Iris pigment epithelial cell (primary cell): ENCODE results near the gene TMEM161B.
A peak's percentile ranks its signal among the peaks of the same experiment; 100 is the strongest.
"Not testable (repeated sequence)": the region's sequence is repeated elsewhere in the genome, so short reads cannot be mapped to it uniquely, and the experiment has no call there.

Experiments
- DNase-seq: peaks from one replicate; pipeline ENCODE4 v3.0.0-alpha.2; 2011; ENCODE audit warnings: low read depth

TMEM161B gene

DNA sequence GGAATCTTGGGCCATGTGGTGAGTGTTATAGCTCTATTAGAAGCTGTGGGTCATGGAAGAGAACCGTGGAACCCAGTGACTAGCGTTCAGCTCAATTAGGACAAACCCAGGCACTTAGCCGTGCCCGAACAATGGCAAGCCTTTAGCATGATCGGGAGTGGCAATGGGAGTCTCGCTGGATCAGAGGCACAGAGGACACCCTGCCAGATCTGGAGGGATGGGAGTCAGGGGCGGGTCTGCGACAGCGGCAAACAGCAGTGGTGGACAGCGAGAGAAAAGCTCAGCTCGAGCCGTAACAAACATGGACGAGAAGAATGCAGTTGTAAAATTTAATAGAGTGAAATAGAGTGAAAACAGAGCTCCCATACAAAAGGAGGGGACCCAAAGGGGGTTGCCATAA lies 91.2 kb downstream of the TMEM161B start:
- not testable (repeated sequence) for DNase-seq

DNA sequence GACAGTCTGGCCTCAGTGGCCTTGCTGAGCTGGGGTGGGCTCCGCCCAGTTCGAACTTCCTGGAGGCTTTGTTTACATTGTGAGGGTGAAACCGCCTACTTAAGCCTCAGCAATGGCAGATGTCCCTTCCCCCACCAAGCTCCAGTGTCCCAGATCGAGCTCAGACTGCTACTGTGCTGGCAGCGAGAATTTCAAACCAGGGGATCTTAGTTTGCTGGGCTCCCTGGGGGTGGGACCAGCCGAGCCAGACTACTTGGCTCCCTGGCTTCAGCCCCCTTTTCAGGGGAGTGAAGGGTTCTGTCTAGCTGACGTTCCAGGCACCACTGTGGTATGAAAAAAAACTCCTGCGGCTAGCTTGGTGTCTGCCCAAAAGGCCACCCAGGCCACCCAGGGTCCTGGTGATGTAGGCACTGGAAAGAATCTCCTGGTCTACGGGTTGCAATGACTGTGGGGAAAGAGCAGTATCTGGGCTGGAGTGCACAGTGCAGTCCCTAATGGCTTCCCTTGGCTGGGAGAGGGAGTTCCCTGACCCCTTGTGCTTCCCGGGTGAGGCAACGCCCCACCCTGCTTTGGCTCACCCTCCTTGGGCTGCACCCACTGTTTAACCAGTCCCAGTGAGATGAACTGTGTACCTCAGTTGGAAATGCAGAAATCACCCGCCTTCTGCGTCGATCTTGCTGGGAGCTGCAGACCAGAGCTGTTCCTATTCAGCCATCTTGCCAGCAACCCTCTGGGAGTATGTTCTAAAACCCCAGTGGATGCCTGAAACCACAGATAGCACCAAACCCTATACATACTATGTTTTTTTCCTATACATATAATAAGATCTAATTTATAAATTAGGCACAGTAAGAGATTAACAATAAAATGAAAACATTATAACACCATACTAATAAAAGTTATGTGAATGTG lies 95.5 kb downstream of the TMEM161B start:
- peak; percentile 11 for DNase-seq

DNA sequence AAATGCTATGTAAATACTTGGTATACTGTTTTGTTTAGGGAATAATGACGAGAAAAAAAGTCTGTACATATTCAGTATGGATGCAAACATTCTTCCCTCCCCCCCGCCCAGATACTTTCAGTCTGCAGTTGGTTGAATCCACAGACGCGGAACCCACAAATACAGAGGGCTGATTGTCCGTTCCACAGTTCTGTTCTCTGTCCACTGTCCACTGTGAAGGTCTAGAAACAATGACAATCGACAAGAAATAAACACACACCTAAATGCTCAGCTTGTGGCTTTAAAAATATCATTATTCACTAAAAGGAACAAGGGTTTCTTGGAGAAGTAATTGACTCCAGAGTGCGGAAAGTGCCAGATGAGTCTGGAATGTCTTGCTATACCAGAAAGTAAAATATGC lies 109.1 kb downstream of the TMEM161B start:
- DNase-seq = no peak

DNA sequence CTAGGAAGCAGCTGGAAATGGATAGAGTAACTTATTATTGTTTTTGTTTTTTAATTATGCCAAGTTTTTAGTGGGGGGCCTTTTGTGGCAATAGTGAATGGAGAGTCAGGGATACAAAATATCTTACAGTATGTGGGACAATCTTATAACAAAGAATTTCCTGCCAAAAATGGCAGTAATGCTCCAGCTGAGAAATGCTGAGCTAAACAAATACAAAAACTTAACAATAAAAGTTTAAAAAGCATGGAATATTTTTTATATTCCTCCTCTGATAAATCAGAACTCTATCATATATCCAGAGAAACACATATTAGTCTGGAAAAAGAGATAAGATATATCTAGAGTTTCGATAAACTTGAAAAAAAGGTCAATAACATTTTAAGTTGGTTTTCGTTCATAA lies 110.6 kb downstream of the TMEM161B start:
- DNase-seq = no peak

DNA sequence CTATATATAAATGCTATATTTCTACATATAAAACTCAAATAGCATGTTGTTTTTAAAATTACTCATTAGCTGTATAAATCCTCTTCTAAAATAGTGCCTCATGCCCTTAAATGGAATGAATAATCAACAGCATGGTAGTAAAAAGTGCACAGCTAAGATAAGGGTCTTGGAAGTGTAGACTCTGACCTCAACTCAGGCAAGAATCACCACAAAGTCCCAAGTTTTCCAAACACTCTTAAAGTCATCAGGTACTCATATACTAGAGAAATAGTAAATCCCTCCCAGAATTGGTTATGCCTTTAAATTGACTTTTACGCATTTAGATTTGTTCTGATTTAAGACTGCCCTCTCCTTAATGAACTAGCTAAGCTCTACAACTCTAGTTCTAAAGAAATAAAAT lies 113.8 kb downstream of the TMEM161B start:
- DNase-seq = no peak

DNA sequence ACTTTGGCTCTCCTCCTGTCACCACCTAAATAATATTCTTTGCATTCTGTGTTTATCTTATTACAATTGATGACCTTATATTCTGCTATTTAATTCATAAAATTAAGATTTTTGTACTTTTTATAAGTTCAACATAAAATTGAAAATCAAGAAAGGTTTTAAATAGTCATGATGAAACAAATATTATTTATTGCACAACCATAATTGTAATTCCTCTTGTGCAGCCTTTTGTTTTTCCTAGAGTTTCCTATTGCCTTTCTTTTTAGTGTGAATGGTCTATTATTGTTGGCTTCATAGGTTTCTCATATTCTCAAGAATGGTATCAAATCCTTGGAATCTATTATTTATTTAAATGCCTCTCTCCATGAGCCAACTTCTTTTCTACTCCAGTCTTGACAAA lies 117.9 kb downstream of the TMEM161B start:
- no peak for DNase-seq

DNA sequence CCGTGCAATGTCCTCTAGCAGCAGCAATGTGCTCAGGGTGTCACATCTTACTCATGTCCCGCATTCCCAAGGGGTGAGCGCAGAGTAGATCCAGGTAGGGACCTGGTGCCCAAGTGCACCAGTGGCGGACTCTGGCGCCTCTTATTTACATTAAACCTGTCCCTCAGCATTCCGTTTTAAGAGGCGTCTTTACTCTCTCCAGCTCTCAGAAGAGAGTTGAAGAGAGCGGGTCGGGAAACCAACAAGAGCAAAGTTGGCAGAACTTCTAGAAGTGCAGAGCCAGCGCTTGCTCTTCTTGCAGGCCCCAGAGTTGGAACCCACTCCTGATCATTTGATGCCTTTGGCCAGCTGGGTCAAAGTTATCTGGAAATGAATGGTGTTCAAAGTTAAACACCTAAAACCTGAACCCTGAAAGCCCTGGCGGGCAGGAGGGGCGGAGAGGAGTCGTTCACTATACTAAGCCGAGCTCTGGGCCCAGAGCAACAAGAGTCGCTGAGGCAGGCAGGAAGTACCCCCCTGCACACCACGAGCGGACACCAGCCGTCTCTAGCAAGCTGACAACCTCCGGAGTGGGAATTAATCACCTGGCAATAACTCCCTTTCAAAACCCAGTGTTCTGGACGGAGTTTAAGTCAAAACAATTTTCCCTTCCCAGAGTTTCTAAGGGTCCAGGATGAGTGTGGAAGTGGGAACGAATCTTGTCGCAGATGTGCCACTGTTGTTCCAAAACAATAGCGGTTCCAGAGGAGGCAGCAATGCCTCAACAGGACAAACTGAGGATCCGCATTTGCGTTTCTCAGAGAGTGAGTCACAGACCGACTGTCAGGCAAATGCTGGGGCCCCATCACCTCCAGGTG lies 122.8 kb downstream of the TMEM161B start:
- DNase-seq = no peak

DNA sequence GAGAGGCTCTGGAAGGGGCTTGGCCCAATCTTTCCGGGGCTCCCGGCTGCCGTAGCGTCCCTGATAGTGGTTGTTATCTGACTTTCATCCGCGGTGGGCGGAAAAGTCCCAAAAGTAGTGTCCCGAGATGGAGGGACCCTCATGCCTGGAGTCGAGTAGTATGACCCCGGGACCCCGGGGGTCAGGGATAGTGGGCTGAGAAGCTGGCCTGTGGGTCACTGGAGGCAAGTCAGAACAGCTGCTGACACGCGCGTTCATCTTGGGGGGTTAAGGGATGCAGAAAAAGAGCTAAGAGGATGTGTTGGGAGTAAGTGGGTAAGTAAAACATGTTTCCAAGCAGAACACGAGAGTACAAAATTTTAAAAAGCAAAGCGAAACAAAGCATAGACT lies 123.4 kb downstream of the TMEM161B start:
- no peak for DNase-seq
